HG02852 (cell line): ENCODE data around the gene F12.

Experiments used
- ATAC-seq: cut with Tn5 transposase; IDR thresholded peaks from one replicate; pipeline ENCODE4 v1.9.1; 2021; ENCODE audit warnings: mild to moderate bottlenecking, moderate library complexity; ENCODE audit not compliant: unreplicated experiment

Gene F12

DNA sequence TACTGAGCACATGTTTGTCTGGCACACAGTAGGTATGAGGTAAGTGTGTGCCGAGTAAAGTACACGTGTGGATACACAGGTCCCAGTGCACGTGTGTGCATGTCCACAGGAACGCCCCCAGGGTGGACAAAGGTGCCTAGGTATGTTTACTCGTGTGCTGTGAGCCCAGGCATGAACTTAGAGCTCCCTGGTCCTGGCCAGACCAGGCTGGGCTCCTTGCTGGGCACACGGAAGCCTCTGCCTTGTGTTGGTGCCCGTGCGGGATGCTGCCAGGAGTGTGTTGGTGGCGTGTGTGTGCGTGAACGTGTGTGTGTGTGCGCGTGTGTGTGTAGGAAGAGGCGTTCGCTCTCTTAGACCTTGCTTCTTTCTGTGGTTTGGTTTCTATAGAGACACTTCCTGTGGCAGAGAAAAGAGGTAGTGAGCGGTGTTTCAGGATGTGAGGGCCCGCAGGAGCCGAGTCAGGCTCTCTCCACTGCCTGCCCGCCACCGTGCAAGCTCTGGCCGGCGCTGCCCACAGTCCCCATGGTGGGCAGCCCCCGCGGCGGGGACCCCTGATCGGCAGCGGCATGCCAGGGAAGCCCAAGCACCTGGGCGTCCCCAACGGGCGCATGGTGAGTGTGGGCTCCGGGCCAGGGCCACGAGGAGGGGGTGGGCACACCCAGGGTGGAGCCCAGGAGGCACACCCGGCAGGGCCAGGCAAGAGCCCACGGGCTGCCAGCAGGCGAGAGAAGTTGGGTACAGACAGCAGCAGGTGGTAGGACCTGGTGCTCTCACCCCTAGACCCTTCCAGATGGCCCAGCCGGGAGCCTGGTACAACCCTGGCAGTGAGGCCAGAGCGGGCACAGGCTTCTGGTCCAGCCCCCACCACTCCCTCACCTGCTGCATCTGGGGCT lies 51.7 kb downstream of the F12 start, which contains the start of gene RGS14:
Gene RGS14, plus strand, starts transcription at position 466 of the 893 bp plus-strand sequence. Its CDS starts 101 bp downstream, at position 567.
- peak; percentile 94 for ATAC-seq

DNA sequence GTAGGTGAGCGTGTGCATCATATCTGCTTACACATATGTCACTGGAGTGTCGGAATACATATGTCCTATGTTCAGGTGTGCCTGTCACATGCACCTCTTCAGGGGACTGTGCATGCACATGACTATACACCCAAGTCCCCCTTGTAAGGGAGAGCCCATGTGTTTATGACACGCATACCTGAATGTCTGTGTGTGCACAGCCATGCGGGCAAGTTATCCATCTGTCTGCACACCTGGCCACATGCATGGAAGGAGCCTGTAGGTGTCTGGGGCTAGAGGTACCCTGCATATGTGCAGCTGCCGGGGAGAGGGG lies 52.3 kb downstream of the F12 start:
- ATAC-seq: no peak

- no peak for ATAC-seq
These were observed 52.6 kb downstream of the F12 start for GRCh38 chr5:177356746-177357145.

GRCh38 chr5:177355868-177356168 lies 53.5 kb downstream of the F12 start:
- ATAC-seq: no peak

DNA sequence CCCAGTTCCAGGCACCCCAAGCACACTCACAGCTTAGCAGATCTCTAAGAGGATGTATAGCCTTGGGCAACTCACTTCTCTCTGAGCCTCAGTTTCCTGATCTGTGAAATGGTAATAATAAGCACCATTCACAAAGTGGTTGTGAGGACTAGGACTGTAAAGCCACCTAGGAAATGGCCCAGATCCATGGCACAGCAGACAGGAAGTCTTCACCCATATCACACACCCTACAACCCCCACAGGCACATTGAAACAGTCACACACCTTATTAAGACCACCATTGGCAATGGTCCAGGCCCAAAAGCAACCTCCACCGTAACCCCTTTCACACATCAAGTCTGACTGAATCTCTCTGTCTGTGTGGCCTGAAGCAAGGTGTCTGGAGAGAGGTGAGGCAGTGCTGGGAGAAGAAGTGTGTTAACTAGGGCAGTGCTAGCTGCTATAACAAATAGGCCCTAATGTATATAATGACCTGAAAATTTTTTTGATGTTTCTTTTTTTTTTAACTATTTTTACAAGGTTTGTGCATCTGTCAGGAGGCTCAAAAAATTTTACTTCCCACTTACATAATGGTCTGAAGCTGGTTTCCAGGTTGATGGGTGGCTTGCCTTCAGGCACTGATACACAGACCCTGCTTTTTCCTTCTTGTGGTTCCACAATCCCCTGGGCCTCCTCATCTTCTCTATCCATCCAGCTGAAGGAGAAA lies 54.0 kb downstream of the F12 start:
- no peak for ATAC-seq

GRCh38 chr5:177354711-177355110 lies 54.7 kb downstream of the F12 start:
- no peak for ATAC-seq

DNA sequence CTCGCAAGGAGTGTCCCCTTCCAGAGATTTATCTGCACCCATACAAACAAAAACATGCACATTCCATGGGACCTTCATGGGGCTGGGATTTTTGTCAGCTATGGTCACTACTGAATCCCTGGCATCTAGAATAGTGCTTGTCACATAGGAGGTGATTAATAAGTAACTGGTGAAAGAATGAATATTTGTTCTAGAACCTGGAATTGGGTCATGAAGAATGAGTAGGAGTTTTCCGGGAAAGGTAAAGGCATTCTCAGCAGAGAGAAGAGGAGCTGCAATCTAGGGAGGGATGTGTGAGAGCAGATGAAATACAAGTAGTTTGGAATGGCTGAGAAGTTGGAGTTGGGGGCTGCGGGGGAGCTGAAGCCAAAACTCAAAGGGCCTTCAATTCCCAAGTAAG lies 55.1 kb downstream of the F12 start:
- ATAC-seq: no peak

- no peak for ATAC-seq
These were observed 56.3 kb downstream of the F12 start for GRCh38 chr5:177353093-177353492.
